Lung (tissue), 12 donors: ENCODE results near the gene LENEP. TPM values are rescaled to one million over a fixed set of nuclear protein-coding genes. Genes with fewer than 3 reads are reported as not detected.

Experiments
- ATAC-seq: fragments of 200-7000 bp; cut with Tn5 transposase; one replicate; pipeline ENCODE4 v1.9.1; 2020; ENCODE audit warnings: moderate number of reproducible peaks; ENCODE audit not compliant: insufficient read depth, low FRiP score
- DNase-seq, 3 donors: peaks; one replicate each; pipeline ENCODE4 v3.0.0-alpha.2; 2013 to 2017
- H3K27ac ChIP-seq, 2 donors: one replicate each; pipeline ENCODE4 v1.5.1; 2013; ENCODE audit warnings: mild to moderate bottlenecking in 2 of 2, moderate library complexity in 2 of 2, control low read depth in 1 of 2, inconsistent platforms in 1 of 2, low read depth in 1 of 2, low read length in 1 of 2
- H3K27me3 ChIP-seq, 3 donors: one replicate each; pipeline ENCODE4 v1.5.1; 2013; ENCODE audit warnings: low read length in 2 of 3; ENCODE audit not compliant: control insufficient read depth in 3 of 3, insufficient read depth in 3 of 3
- H3K36me3 ChIP-seq, 4 donors: one replicate each; pipeline ENCODE4 v1.5.1; 2013; ENCODE audit warnings: low read length in 4 of 4, mild to moderate bottlenecking in 1 of 4, moderate library complexity in 1 of 4; ENCODE audit not compliant: control insufficient read depth in 4 of 4, insufficient read depth in 4 of 4
- H3K4me1 ChIP-seq, 5 donors: one replicate each; pipeline ENCODE4 v1.5.1; 2013; ENCODE audit warnings: low read length in 5 of 5, mild to moderate bottlenecking in 2 of 5, moderate library complexity in 1 of 5; ENCODE audit not compliant: control insufficient read depth in 5 of 5, insufficient read depth in 5 of 5
- H3K4me3 ChIP-seq: one replicate; pipeline ENCODE4 v1.5.1; 2013; ENCODE audit warnings: mild to moderate bottlenecking, control low read depth, moderate library complexity
- H3K9ac ChIP-seq, 2 donors: one replicate each; pipeline ENCODE4 v1.5.1; 2013; ENCODE audit warnings: low read length in 2 of 2, control low read depth in 1 of 2; ENCODE audit not compliant: insufficient read depth in 1 of 2
- H3K9me3 ChIP-seq, 4 donors: one replicate each; pipeline ENCODE4 v1.5.1; 2013; ENCODE audit warnings: low read length in 3 of 4, mild to moderate bottlenecking in 1 of 4, moderate library complexity in 1 of 4; ENCODE audit not compliant: control insufficient read depth in 4 of 4, insufficient read depth in 3 of 4
- CTCF ChIP-seq: IDR thresholded peaks from 2 replicates; pipeline ENCODE4 v1.5.1; 2012; ENCODE audit warnings: mild to moderate bottlenecking; ENCODE audit errors: control extremely low read depth, extremely low read depth
- whole genome bisulfite sequencing, 2 donors: extraction: QIAGEN DNeasy Blood & Tissue Kit; methylation state at CpG; one replicate each; pipeline ENCODE4 v1.1.7; 2013; 5-methylcytosine and 5-hydroxymethylcytosine counted together
- polyA plus RNA-seq, 2 donors: library from polyadenylated mRNA; stranded (reverse); fragments of 200-250 nt; gene quantifications; one replicate each; pipeline ENCODE4 v1.2.1, GENCODE V29; 2013
- total RNA-seq, 2 donors: library from RNA; depleted of rRNA in 1 of 2; stranded (reverse); fragments of >200 nt in 1 of 2; gene quantifications; one replicate each; pipeline ENCODE4 v1.2.1, GENCODE V29; 2014 to 2021
- donor health status: control.
- donor health status: control.
- donor health status: Bipolar disorder and iron deficiency.
- donor health status: healthy.
- donor health status: DM: yes; HTN: yes; CAD: no.

The LENEP gene
- total and polyA plus RNA-seq, 4 donors, result 0.31 to 0.89 TPM; not detected in 2

DNA sequence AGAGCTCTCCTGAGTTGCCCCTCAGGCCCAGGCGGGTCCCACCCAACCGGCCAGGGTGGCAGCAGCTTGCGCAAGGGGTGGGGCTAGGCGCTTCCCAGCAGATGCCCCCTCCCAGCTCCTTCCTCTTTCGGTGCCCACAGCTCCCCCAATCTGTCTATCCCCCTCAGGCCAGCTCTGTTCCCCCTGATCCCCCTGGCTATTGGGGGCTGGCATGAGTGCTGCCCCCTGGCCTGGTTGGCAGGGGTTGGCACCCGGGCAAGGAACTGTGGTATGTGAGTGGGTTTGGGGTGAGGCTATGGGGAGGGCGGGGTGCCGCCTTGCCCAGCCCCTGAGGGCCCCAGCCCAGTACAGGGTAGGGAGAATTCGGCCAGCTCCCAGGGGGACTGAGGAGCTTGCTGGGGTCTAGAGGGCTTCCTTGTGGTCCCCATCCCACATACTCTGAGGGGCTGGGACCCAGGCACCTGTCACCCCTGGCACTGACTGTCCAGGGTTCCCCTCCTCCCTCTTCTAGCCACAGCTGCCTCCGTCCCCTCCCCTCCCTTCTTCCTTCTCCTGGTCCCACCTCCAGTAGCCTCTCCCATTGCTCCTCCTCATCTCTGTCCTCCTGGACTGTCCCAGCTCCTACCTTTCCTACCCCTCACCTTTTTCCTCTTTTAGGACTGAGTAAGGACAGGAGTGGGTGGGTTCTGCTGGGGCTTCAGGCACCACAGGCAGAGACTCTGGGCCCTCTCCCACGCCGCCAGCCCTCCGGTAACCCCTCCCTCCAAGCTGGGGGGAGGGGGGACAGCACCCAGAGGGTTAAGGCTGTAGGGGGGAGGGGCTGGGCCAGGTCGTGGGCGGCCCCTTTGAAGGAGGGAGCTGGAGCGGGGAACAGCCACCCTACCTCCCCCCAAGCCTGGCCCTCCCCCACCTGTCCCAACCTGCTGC, 14.9 kb downstream of the LENEP start:
- 27 to 42% methylated on average over 15 to 16 of the region's 16 CpGs for WGBS, 2 donors
- no peaks in the 10 kb centered on the region for H3K9me3 ChIP-seq
- no peaks in the 10 kb centered on the region for H3K36me3 ChIP-seq
- H3K27ac ChIP-seq, result peak overlapping the region; percentile 59 to 63
- no peak for ATAC-seq
- H3K4me3 ChIP-seq, result no peak overlapping the region
- TF ChIP-seq CTCF, result no peak
- no peak for DNase-seq
- H3K4me1 ChIP-seq, result peaks cover 6 to 58% (median 24%) of the 10 kb centered on the region in 5 donors
- no peak overlapping the region for H3K9ac ChIP-seq
- no peaks in the 10 kb centered on the region for H3K27me3 ChIP-seq

DNA sequence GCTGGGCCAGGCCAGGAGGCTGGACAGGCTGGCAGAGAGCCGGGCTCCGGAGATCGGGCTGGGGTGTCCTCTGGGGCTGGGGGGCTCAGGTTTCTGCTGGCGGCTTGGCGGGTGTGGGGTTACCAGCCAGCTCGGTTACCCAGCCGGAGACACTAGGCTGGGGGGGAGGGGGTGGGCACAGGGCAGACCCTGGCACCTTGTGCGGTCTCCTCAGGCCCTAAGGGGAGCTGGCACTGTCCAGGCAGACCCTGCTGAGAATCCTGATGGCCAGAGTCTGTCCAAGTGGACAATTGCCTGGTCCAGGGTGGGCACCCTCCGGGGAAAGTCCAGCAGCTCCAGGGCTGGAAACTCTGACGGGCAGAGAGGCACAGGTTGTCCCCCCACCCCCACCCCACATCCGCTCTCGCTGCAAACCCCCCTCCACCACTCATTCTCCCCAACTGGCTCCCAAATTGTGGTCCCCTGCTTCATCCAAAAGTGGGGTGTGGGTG, 15.9 kb downstream of the LENEP start:
- no peaks in the 10 kb centered on the region for H3K9me3 ChIP-seq
- ATAC-seq (no peak), DNase-seq (no peak)
- no peak for TF ChIP-seq CTCF
- peak overlapping the region; percentile 11 for H3K4me3 ChIP-seq
- H3K27me3 ChIP-seq, result no peaks in the 10 kb centered on the region
- 71 to 74% methylated on average over 8 to 12 of the region's 12 CpGs for WGBS, 2 donors
- H3K9ac ChIP-seq, result no peak overlapping the region
- H3K27ac ChIP-seq, result peak overlapping the region in 1 of 2 donors; percentile 41
- peaks cover 0 to 6% (median 0%) of the 10 kb centered on the region in 4 donors for H3K36me3 ChIP-seq
- peaks cover 4 to 58% (median 22%) of the 10 kb centered on the region in 5 donors for H3K4me1 ChIP-seq

- TF ChIP-seq CTCF, result no peak
- no peak for DNase-seq
- Histone ChIP-seq H3K4me1 (peaks cover 2 to 53% (median 17%) of the 10 kb centered on the region in 5 donors), H3K9ac (no peak overlapping the region), H3K4me3 (no peak overlapping the region), H3K36me3 (peaks cover 0 to 9% (median 0%) of the 10 kb centered on the region in 4 donors), H3K27ac (peak overlapping the region in 1 of 2 donors; percentile 26), H3K27me3 (no peaks in the 10 kb centered on the region), H3K9me3 (no peaks in the 10 kb centered on the region)
- WGBS, 2 donors, result 78 to 87% methylated on average over 5 of the region's 5 CpGs
- no peak for ATAC-seq
Observed at GRCh38 chr1:155009742-155010141, 16.4 kb downstream of the LENEP start.
